ENCODE data around the gene HIF1A. TPM values are rescaled to one million over a fixed set of nuclear protein-coding genes. Genes with fewer than 3 reads are reported as not detected.

The HIF1A gene
- 314 TPM for total RNA-seq

DNA sequence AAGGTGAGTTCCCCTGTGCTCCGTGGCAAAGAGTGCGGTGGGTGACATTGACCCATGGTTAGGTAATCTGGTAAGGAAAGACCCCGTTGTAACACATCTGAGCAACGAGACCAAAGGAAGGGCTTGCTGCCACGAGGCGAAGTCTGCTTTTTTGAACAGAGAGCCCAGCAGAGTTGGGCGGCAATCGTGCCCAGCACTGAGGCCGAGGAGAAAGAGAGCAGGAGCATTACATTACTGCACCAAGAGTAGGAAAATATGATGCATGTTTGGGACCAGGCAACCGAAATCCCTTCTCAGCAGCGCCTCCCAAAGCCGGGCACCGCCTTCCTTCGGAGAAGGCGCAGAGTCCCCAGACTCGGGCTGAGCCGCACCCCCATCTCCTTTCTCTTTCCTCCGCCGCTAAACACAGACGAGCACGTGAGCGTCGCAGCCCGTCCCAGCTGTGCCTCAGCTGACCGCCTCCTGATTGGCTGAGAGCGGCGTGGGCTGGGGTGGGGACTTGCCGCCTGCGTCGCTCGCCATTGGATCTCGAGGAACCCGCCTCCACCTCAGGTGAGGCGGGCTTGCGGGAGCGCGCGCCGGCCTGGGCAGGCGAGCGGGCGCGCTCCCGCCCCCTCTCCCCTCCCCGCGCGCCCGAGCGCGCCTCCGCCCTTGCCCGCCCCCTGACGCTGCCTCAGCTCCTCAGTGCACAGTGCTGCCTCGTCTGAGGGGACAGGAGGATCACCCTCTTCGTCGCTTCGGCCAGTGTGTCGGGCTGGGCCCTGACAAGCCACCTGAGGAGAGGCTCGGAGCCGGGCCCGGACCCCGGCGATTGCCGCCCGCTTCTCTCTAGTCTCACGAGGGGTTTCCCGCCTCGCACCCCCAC lies at the start of gene HIF1A:
TSS of gene HIF1A (plus strand) at position 684 of the 865 bp plus-strand sequence. CDS start 292 bp downstream, outside the sequence.

DNA sequence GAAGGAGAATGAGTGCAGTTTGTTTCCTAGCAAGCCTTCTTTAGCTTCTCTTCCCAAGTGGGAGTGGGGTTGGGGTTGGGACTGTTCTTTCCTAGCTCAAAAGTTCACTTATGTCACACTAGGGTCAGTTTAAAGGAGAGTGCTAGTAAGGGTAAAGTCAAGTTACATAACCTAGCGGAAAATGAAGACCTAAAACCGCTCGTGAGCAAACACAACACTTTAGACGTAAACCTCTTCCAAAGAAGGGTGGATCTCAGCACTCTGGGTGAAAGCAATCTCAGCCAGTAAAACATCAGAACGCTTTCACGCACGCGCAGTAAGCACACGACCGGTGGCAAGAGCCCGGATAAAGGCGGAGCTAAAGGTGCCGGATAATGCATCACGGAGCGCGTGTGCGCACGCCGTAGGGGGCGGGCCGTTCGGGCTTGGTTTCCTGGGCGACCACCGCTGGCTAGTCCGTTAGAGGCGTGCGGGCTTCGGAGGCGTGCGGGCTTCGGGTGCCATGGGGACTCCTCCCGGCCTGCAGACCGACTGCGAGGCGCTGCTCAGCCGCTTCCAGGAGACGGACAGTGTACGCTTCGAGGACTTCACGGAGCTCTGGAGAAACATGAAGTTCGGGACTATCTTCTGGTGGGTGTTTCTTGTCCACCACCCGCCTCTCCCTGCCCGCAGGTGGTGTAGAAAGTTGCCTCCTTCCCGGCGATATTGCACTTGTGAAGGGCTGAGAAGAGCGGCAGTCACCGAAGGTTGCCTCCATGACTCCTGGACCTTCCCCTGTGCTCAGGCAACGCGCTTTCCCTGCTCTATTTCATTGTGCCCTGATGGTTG lies 66.9 kb downstream of the HIF1A start, which contains the start of gene SNAPC1:
TSS of gene SNAPC1 (plus strand) at position 462 of the 828 bp plus-strand sequence. CDS start at position 503, 41 bp downstream.

Other genes starting within 250 kb of the HIF1A start
- gene SNAPC1, start 66.9 kb downstream of the HIF1A start, total RNA-seq = 9.2 TPM
- 13.5 TPM for gene SYT16, start 117.2 kb downstream of the HIF1A start, total RNA-seq